ENCODE measurements around the gene CENPB.
A peak's percentile ranks its signal among the peaks of the same experiment; 100 is the strongest.

Gene CENPB

DNA sequence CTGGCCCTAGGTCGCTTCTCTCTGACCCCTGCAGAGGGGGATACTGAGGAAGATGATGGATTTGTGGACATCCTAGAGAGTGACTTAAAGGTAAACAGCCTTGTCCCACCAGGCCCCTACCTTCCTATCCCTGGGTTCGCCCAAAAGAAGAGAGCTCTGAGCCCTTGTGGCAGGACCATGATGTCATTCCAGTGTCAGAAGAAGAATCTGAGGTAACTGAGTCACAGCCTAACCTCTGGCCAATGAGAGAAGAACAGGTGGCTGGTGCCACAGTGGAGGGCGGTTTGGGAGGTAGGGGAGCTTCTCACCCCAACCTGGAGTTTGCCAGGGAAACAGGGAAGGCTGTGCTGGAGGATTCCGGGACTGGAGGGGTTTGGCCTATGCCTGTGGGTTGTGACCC, 14.8 kb upstream of the CENPB start:
- no peak for TF ChIP-seq CTCF (IDR thresholded peaks at IDR 0.05)
- DNase-seq (ENCODE audit: low spot score) = no peak
- H3K27ac ChIP-seq = peak overlapping the region in 1 of 2 donors; percentile 2

DNA sequence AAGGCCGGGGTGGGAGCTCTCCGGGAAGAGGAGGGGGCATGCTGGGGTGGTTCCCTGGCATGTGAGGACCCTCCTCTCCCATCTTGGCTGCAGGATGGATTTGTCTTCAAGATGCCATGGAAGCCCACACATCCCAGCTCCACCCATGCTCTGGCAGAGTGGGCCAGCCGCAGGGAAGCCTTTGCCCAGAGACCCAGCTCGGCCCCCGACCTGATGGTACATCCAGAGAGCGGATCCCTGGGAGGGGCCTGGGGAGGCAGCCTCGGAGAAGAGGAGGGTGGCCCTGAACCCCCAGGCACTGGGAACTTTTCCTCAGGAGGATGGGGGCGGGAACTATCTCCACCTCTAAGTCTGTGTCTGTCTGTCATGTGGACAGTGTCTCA, 14.3 kb upstream of the CENPB start:
- no peak for TF ChIP-seq CTCF (IDR thresholded peaks at IDR 0.05)
- H3K27ac ChIP-seq = no peak overlapping the region
- no peak for DNase-seq (ENCODE audit: low spot score)
- H3K4me3 ChIP-seq = no peak overlapping the region

More for the DNA sequence above, 14.8 kb upstream of the CENPB start:
- H3K4me3 ChIP-seq = no peak overlapping the region

DNA sequence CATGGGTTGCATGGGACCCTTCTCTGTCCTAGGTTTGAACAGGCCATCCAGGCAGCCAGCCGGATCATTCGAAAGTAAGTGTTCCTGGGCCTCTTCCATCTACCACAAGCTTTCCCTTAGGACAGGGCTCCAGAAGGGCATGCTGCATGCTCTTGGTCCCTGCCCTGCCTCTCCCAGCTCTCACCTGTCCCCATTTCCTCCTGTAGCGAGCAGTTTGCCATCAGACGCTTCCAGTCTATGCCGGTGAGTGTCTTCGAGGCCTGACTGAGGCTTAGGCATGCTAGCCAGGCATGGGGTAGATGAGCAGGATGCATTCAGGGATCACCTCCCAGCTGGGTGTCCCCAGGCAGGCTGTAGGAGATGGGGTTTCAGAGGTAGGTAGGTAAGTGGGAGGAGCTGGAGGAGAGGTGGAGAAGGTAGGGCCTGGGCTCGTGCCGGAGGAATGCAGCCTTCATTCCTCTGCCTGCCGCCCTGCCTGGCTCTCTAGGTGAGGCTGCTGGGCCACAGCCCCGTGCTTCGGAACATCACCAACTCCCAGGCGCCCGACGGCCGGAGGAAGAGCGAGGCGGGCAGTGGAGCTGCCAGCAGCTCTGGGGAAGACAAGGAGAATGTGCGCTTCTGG, 13.8 kb upstream of the CENPB start:
- DNase-seq (ENCODE audit: low spot score) = no peak
- no peak for TF ChIP-seq CTCF (IDR thresholded peaks at IDR 0.05)
- peak overlapping the region in 1 of 2 donors; percentile 11 for H3K27ac ChIP-seq
- H3K4me3 ChIP-seq = no peak overlapping the region

DNA sequence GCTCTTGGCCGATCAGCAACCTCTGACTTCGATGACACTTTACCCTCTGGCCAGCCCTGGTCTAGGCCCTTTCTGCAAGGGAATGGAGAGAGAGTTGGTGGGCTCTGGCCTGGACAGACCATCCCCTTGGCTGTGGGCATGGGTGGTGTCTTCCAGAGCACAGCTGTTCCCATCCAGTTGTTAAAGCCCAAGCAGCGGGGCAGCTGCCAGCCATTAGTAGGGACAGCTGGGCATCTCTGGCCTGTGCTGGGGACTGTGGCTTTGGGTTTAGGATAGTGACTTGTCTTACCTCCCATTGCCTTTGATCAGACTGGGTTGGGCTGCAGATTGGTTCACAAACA, 12.3 kb upstream of the CENPB start:
- no peak overlapping the region for H3K4me3 ChIP-seq
- no peak overlapping the region for H3K27ac ChIP-seq
- TF ChIP-seq CTCF (IDR thresholded peaks at IDR 0.05) = no peak
- no peak for DNase-seq (ENCODE audit: low spot score)

DNA sequence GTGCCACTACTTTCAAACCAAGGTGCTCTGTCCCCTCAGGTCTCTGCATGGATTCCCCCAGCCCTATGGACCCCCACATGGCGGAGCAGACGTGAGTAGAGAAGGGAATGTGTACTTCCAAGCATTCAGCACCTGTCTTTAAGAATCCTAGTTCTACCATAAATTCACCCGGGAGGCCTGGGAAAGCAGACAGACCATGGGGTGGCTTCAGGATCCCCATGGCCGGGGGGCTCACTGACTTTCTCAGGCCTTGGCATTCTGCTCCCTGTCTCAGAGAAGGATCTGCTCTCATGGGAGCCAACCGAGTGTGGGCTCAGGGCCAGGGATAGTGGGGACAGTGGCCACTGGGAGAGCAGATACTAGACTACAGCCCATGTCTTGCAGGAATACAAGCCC, 11.8 kb upstream of the CENPB start:
- no peak for DNase-seq (ENCODE audit: low spot score)
- no peak overlapping the region for H3K4me3 ChIP-seq
- TF ChIP-seq CTCF (IDR thresholded peaks at IDR 0.05) = no peak
- no peak overlapping the region for H3K27ac ChIP-seq

DNA sequence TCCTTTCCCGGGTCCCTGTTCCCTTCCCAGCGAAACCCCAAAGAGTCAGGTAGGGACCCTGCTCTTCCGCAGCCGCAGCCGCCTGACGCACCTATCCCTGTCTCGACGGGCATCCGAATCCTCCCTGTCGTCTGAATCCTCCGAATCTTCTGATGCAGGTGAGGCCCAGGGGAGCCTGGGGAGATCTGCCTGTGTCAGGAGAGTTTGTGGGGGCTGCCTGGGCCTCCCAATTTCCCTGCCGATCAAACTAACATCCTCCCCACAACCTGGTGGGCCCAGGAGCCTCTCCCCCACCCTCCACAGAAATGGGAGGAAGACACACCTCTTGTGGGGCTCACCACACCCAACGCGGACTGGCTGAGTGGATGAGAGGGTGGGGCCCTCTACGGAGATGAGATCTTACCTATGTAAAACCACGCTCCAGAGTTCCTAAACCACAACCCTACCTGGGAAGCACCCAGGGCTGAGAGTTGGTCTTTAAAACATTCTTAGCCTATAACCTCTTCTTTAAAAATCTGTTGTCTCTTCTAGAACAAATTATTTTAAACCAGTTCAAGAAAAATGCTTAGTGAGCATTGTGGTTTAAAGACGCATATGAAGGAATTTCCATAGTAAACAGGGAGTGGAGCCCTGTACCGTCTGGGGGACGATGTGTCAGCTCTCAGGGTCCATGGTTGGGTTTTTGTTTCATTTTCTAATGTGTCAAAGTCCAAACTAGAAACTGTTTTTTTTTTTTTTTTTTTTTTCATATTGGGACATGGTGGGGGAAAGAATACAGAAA, 11.2 kb upstream of the CENPB start:
- Histone ChIP-seq H3K27ac (no peak overlapping the region), H3K4me3 (peak overlapping the region; percentile 8)
- TF ChIP-seq CTCF (IDR thresholded peaks at IDR 0.05) = no peak
- no peak for DNase-seq (ENCODE audit: low spot score)

DNA sequence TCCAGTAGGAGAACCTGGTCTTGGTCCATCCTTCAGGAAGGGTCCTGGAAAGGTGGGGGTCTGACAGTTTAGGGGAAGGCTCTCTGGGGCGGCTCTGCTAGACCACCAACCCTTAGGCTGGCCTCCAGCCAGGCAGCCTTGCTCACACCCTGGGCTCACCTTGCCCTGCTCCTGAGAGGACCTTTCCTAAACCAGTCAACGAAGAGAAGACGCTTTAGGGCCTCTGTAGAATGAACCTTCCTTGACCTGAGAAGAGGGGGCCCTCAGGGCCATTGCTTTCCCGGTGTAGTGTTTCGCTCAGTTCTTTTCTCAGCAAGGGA, 10.6 kb upstream of the CENPB start:
- H3K27ac ChIP-seq = peak overlapping the region; percentile 93
- DNase-seq (ENCODE audit: low spot score) = no peak
- peak overlapping the region; percentile 73 for H3K4me3 ChIP-seq
- TF ChIP-seq CTCF (IDR thresholded peaks at IDR 0.05) = no peak
